Measurements from ENCODE around the gene ATG7.

ATG7 gene

GRCh38 chr3:11238060-11238459, 34.1 kb upstream of the ATG7 start:
- Histone ChIP-seq H3K27ac (ENCODE audit: low read depth, low read length) (no peak overlapping the region), H3K4me2 (ENCODE audit: low read length) (no peak overlapping the region), H3K36me3 (ENCODE audit: control insufficient read depth, low read length) (no peaks in the 10 kb centered on the region), H3K79me2 (ENCODE audit: control insufficient read depth, low read length) (no peaks in the 10 kb centered on the region), H3K27me3 (ENCODE audit: control insufficient read depth, low read length) (peaks cover 15% of the 10 kb centered on the region), H3K9me3 (ENCODE audit: control insufficient read depth, insufficient read depth, low read length) (peaks cover 10% of the 10 kb centered on the region), H3F3A (ENCODE audit: control insufficient read depth, insufficient read depth) (no peaks in the 10 kb centered on the region), H3K4me3 (ENCODE audit: low read length) (no peak overlapping the region), H3K9me2 (replicated peaks; ENCODE audit: control insufficient read depth, low read length) (no peaks in the 10 kb centered on the region), H4K20me1 (ENCODE audit: control insufficient read depth, insufficient read depth, low read depth, low read length) (no peaks in the 10 kb centered on the region), H3K4me1 (ENCODE audit: control insufficient read depth, low read length) (no peaks in the 10 kb centered on the region)
- no peak for TF ChIP-seq EZH2phosphoT487 (IDR thresholded peaks at IDR 0.05; ENCODE audit: borderline replicate concordance, low read length)
- no peak for TF ChIP-seq CTCF (IDR thresholded peaks at IDR 0.05; ENCODE audit: low read depth, low read length, poor library complexity, severe bottlenecking)

GRCh38 chr3:11238880-11239279, 33.3 kb upstream of the ATG7 start:
- Histone ChIP-seq H3K27me3 (ENCODE audit: control insufficient read depth, low read length) (peaks cover 15% of the 10 kb centered on the region), H3K79me2 (ENCODE audit: control insufficient read depth, low read length) (no peaks in the 10 kb centered on the region), H3K9me3 (ENCODE audit: control insufficient read depth, insufficient read depth, low read length) (peaks cover 10% of the 10 kb centered on the region), H3K9me2 (replicated peaks; ENCODE audit: control insufficient read depth, low read length) (no peaks in the 10 kb centered on the region), H3K4me3 (ENCODE audit: low read length) (no peak overlapping the region), H3K4me1 (ENCODE audit: control insufficient read depth, low read length) (no peaks in the 10 kb centered on the region), H4K20me1 (ENCODE audit: control insufficient read depth, insufficient read depth, low read depth, low read length) (no peaks in the 10 kb centered on the region), H3K4me2 (ENCODE audit: low read length) (no peak overlapping the region), H3F3A (ENCODE audit: control insufficient read depth, insufficient read depth) (no peaks in the 10 kb centered on the region), H3K36me3 (ENCODE audit: control insufficient read depth, low read length) (no peaks in the 10 kb centered on the region), H3K27ac (ENCODE audit: low read depth, low read length) (no peak overlapping the region)
- TF ChIP-seq CTCF (IDR thresholded peaks at IDR 0.05; ENCODE audit: low read depth, low read length, poor library complexity, severe bottlenecking) (no peak), EZH2phosphoT487 (IDR thresholded peaks at IDR 0.05; ENCODE audit: borderline replicate concordance, low read length) (no peak)

- H3K4me1 ChIP-seq (ENCODE audit: control insufficient read depth, low read length) = no peaks in the 10 kb centered on the region
- H3K36me3 ChIP-seq (ENCODE audit: control insufficient read depth, low read length) = no peaks in the 10 kb centered on the region
- no peaks in the 10 kb centered on the region for H3K9me2 ChIP-seq (replicated peaks; ENCODE audit: control insufficient read depth, low read length)
- no peak overlapping the region for H3K27ac ChIP-seq (ENCODE audit: low read depth, low read length)
- no peak overlapping the region for H3K4me2 ChIP-seq (ENCODE audit: low read length)
- no peak overlapping the region for H3K4me3 ChIP-seq (ENCODE audit: low read length)
- H4K20me1 ChIP-seq (ENCODE audit: control insufficient read depth, insufficient read depth, low read depth, low read length) = no peaks in the 10 kb centered on the region
- peaks cover 15% of the 10 kb centered on the region for H3K27me3 ChIP-seq (ENCODE audit: control insufficient read depth, low read length)
- peaks cover 10% of the 10 kb centered on the region for H3K9me3 ChIP-seq (ENCODE audit: control insufficient read depth, insufficient read depth, low read length)
- H3F3A ChIP-seq (ENCODE audit: control insufficient read depth, insufficient read depth) = no peaks in the 10 kb centered on the region
- no peaks in the 10 kb centered on the region for H3K79me2 ChIP-seq (ENCODE audit: control insufficient read depth, low read length)
- no peak for TF ChIP-seq CTCF (IDR thresholded peaks at IDR 0.05; ENCODE audit: low read depth, low read length, poor library complexity, severe bottlenecking)
- TF ChIP-seq EZH2phosphoT487 (IDR thresholded peaks at IDR 0.05; ENCODE audit: borderline replicate concordance, low read length) = no peak
Observed at GRCh38 chr3:11239796-11240195, 32.4 kb upstream of the ATG7 start.

GRCh38 chr3:11240496-11240895, 31.7 kb upstream of the ATG7 start:
- no peak overlapping the region for H3K4me3 ChIP-seq (ENCODE audit: low read length)
- H3F3A ChIP-seq (ENCODE audit: control insufficient read depth, insufficient read depth) = no peaks in the 10 kb centered on the region
- no peak overlapping the region for H3K27ac ChIP-seq (ENCODE audit: low read depth, low read length)
- no peaks in the 10 kb centered on the region for H3K79me2 ChIP-seq (ENCODE audit: control insufficient read depth, low read length)
- H3K9me2 ChIP-seq (replicated peaks; ENCODE audit: control insufficient read depth, low read length) = no peaks in the 10 kb centered on the region
- peaks cover 10% of the 10 kb centered on the region for H3K9me3 ChIP-seq (ENCODE audit: control insufficient read depth, insufficient read depth, low read length)
- TF ChIP-seq EZH2phosphoT487 (IDR thresholded peaks at IDR 0.05; ENCODE audit: borderline replicate concordance, low read length) (no peak), CTCF (IDR thresholded peaks at IDR 0.05; ENCODE audit: low read depth, low read length, poor library complexity, severe bottlenecking) (no peak)
- no peaks in the 10 kb centered on the region for H3K4me1 ChIP-seq (ENCODE audit: control insufficient read depth, low read length)
- H4K20me1 ChIP-seq (ENCODE audit: control insufficient read depth, insufficient read depth, low read depth, low read length) = no peaks in the 10 kb centered on the region
- peaks cover 15% of the 10 kb centered on the region for H3K27me3 ChIP-seq (ENCODE audit: control insufficient read depth, low read length)
- no peaks in the 10 kb centered on the region for H3K36me3 ChIP-seq (ENCODE audit: control insufficient read depth, low read length)
- no peak overlapping the region for H3K4me2 ChIP-seq (ENCODE audit: low read length)

Measured in DOHH2 (cell line).